ENCODE data around the gene CCDC180.

The CCDC180 gene

GRCh38 chr9:97314503-97314902 is 7.0 kb downstream of the CCDC180 start:
- Histone ChIP-seq H3K4me2 (ENCODE audit: low read length) (no peak overlapping the region), H3K79me2 (ENCODE audit: insufficient read depth, low read length) (no peaks in the 10 kb centered on the region), H3K9me3 (ENCODE audit: low read length) (no peaks in the 10 kb centered on the region), H3F3A (ENCODE audit: insufficient read depth, low read length) (no peaks in the 10 kb centered on the region), H2AFZ (ENCODE audit: low read length) (no peak overlapping the region), H3K4me3 (ENCODE audit: low read depth, low read length, poor library complexity, severe bottlenecking) (no peak overlapping the region), H3K36me3 (ENCODE audit: insufficient read depth, low read length) (no peaks in the 10 kb centered on the region), H3K27ac (ENCODE audit: low read depth, low read length, poor library complexity, severe bottlenecking) (no peak overlapping the region), H3K9me2 (ENCODE audit: low read depth, low read length) (no peaks in the 10 kb centered on the region), H3K27me3 (ENCODE audit: insufficient read depth, low read length) (no peaks in the 10 kb centered on the region), H4K20me1 (ENCODE audit: insufficient read depth, low read length) (no peaks in the 10 kb centered on the region), H3K9ac (ENCODE audit: low read length) (no peak overlapping the region), H3K4me1 (ENCODE audit: insufficient read depth, low read length, severe bottlenecking) (no peaks in the 10 kb centered on the region)
- no peak for TF ChIP-seq CTCF (IDR thresholded peaks at IDR 0.05; ENCODE audit: low read length)
- no peak for TF ChIP-seq EZH2 (IDR thresholded peaks at IDR 0.05; ENCODE audit: borderline replicate concordance, low read length)

- Histone ChIP-seq H3K4me1 (ENCODE audit: insufficient read depth, low read length, severe bottlenecking) (no peaks in the 10 kb centered on the region), H3K4me2 (ENCODE audit: low read length) (no peak overlapping the region), H3K9me3 (ENCODE audit: low read length) (no peaks in the 10 kb centered on the region)
Observed at GRCh38 chr9:97315550-97315949, 8.1 kb downstream of the CCDC180 start.

GRCh38 chr9:97316904-97317303 is 9.4 kb downstream of the CCDC180 start:
- H3F3A ChIP-seq (ENCODE audit: insufficient read depth, low read length) = no peaks in the 10 kb centered on the region
- no peaks in the 10 kb centered on the region for H3K9me3 ChIP-seq (ENCODE audit: low read length)
- no peak overlapping the region for H3K9ac ChIP-seq (ENCODE audit: low read length)
- no peaks in the 10 kb centered on the region for H3K27me3 ChIP-seq (ENCODE audit: insufficient read depth, low read length)
- H3K4me2 ChIP-seq (ENCODE audit: low read length) = no peak overlapping the region
- TF ChIP-seq EZH2 (IDR thresholded peaks at IDR 0.05; ENCODE audit: borderline replicate concordance, low read length) (no peak), CTCF (IDR thresholded peaks at IDR 0.05; ENCODE audit: low read length) (no peak)
- H2AFZ ChIP-seq (ENCODE audit: low read length) = no peak overlapping the region
- no peak overlapping the region for H3K27ac ChIP-seq (ENCODE audit: low read depth, low read length, poor library complexity, severe bottlenecking)
- no peaks in the 10 kb centered on the region for H3K9me2 ChIP-seq (ENCODE audit: low read depth, low read length)
- H4K20me1 ChIP-seq (ENCODE audit: insufficient read depth, low read length) = no peaks in the 10 kb centered on the region
- H3K79me2 ChIP-seq (ENCODE audit: insufficient read depth, low read length) = no peaks in the 10 kb centered on the region
- no peaks in the 10 kb centered on the region for H3K36me3 ChIP-seq (ENCODE audit: insufficient read depth, low read length)
- no peaks in the 10 kb centered on the region for H3K4me1 ChIP-seq (ENCODE audit: insufficient read depth, low read length, severe bottlenecking)
- no peak overlapping the region for H3K4me3 ChIP-seq (ENCODE audit: low read depth, low read length, poor library complexity, severe bottlenecking)

More at GRCh38 chr9:97315550-97315949, 8.1 kb downstream of the CCDC180 start:
- Histone ChIP-seq H3K9me2 (ENCODE audit: low read depth, low read length) (no peaks in the 10 kb centered on the region), H3K27ac (ENCODE audit: low read depth, low read length, poor library complexity, severe bottlenecking) (no peak overlapping the region), H3K36me3 (ENCODE audit: insufficient read depth, low read length) (no peaks in the 10 kb centered on the region), H2AFZ (ENCODE audit: low read length) (no peak overlapping the region), H4K20me1 (ENCODE audit: insufficient read depth, low read length) (no peaks in the 10 kb centered on the region), H3K79me2 (ENCODE audit: insufficient read depth, low read length) (no peaks in the 10 kb centered on the region), H3F3A (ENCODE audit: insufficient read depth, low read length) (no peaks in the 10 kb centered on the region), H3K27me3 (ENCODE audit: insufficient read depth, low read length) (no peaks in the 10 kb centered on the region), H3K9ac (ENCODE audit: low read length) (no peak overlapping the region), H3K4me3 (ENCODE audit: low read depth, low read length, poor library complexity, severe bottlenecking) (no peak overlapping the region)
- TF ChIP-seq EZH2 (IDR thresholded peaks at IDR 0.05; ENCODE audit: borderline replicate concordance, low read length) (no peak), CTCF (IDR thresholded peaks at IDR 0.05; ENCODE audit: low read length) (no peak)

All from OCI-LY1 (cell line).